Keratinocyte (primary cell): ENCODE data around the gene DEFB114. TPM values are rescaled to one million over a fixed set of nuclear protein-coding genes. Genes with fewer than 3 reads are reported as not detected.

Experiments
- DNase-seq: peaks from one replicate; pipeline ENCODE4 v3.0.0-alpha.2; 2011; ENCODE audit warnings: low read depth, missing footprints, low spot score
- FAIRE-seq: peaks from 2 replicates; lab custom pipeline; 2011; peaks lifted over from hg19 to GRCh38; lab: Jason Lieb, UNC
- H2AFZ ChIP-seq: 2 replicates; pipeline ENCODE4 v1.6.0; 2012; ENCODE audit warnings: low read length, control low read depth, inconsistent platforms; ENCODE audit not compliant: control insufficient read depth
- H3K27ac ChIP-seq: 2 replicates; pipeline ENCODE4 v1.5.1; 2011; ENCODE audit warnings: low read length; ENCODE audit not compliant: control insufficient read depth, insufficient read depth
- H3K27me3 ChIP-seq: 3 replicates; pipeline ENCODE4 v1.6.0; 2011; ENCODE audit warnings: low read length; ENCODE audit not compliant: control insufficient read depth, insufficient read depth; ENCODE audit errors: extremely low read depth
- H3K36me3 ChIP-seq, 2 experiments: 2 replicates in 1 of 2; 3 replicates in 1 of 2; pipeline ENCODE4 v1.5.1; 2011; ENCODE audit warnings: low read length in 2 of 2, mild to moderate bottlenecking in 1 of 2; ENCODE audit not compliant: control insufficient read depth in 2 of 2, insufficient read depth in 2 of 2; ENCODE audit errors: extremely low read depth in 1 of 2
- H3K4me1 ChIP-seq: 3 replicates; pipeline ENCODE4 v1.5.1; 2011; ENCODE audit warnings: low read length; ENCODE audit not compliant: control insufficient read depth, insufficient read depth; ENCODE audit errors: extremely low read depth
- H3K4me2 ChIP-seq: 3 replicates; pipeline ENCODE4 v1.6.0; 2011; ENCODE audit warnings: low read depth, low read length; ENCODE audit not compliant: control insufficient read depth, insufficient read depth; ENCODE audit errors: extremely low read depth
- H3K4me3 ChIP-seq, 3 experiments: fragments of 200-600 bp in 1 of 3; sonication (generic) in 1 of 3; 2 replicates in 2 of 3; 3 replicates in 1 of 3; pipeline ENCODE4 v1.5.1; 2011 to 2016; ENCODE audit warnings: low read length in 3 of 3, mild to moderate bottlenecking in 3 of 3, control low read depth in 2 of 3, inconsistent platforms in 1 of 3, low read depth in 1 of 3, mixed read lengths in 1 of 3, mixed run types in 1 of 3, moderate library complexity in 1 of 3; ENCODE audit not compliant: control insufficient read depth in 2 of 3, insufficient read depth in 2 of 3; ENCODE audit errors: extremely low read depth in 1 of 3
- H3K79me2 ChIP-seq: 2 replicates; pipeline ENCODE4 v1.6.0; 2012; ENCODE audit warnings: low read length; ENCODE audit not compliant: control insufficient read depth, insufficient read depth
- H3K9ac ChIP-seq: 3 replicates; pipeline ENCODE4 v1.6.0; 2011; ENCODE audit warnings: low read length; ENCODE audit not compliant: control insufficient read depth, insufficient read depth; ENCODE audit errors: extremely low read depth
- H3K9me1 ChIP-seq: 3 replicates; pipeline ENCODE4 v1.6.0; 2011; ENCODE audit warnings: low read length; ENCODE audit not compliant: control insufficient read depth, insufficient read depth; ENCODE audit errors: extremely low read depth
- H3K9me3 ChIP-seq: 2 replicates; pipeline ENCODE4 v1.5.1; 2012; ENCODE audit warnings: low read depth, low read length; ENCODE audit not compliant: control insufficient read depth
- H4K20me1 ChIP-seq: 3 replicates; pipeline ENCODE4 v1.6.0; 2011; ENCODE audit warnings: low read length; ENCODE audit not compliant: control insufficient read depth, insufficient read depth; ENCODE audit errors: extremely low read depth
- EZH2 ChIP-seq: IDR thresholded peaks from one replicate; pipeline ENCODE4 v1.6.1; 2012; ENCODE audit warnings: inconsistent platforms, mild to moderate bottlenecking, low read length, moderate library complexity
- dilution Hi-C: fragments of 300-500 bp; cut with MboI; formaldehyde crosslinking; loops from one replicate; pipeline ENCODE4 v1.7.0; 2020; ENCODE audit warnings: low sequenced_read_pairs; ENCODE audit not compliant: extremely low pct_ligation_motif_present
- polyA plus RNA-seq, 5 experiments: library from polyadenylated mRNA; depleted of rRNA in 3 of 5; stranded (reverse) in 3 of 5; stranded (forward) in 1 of 5; unstranded in 1 of 5; fragments of >200 nt; gene quantifications; 1 replicate in 1 of 5; 2 replicates in 3 of 5; 3 replicates in 1 of 5; pipeline versions ENCODE4 v1.2.1 to v1.2.3, GENCODE V29; 2011 to 2012; ENCODE audit warnings: missing spikeins in 2 of 5, low read depth in 1 of 5, low replicate concordance in 1 of 5
- TF ChIP-seq, protein P1 (sequence below), 3 experiments: IDR thresholded peaks in 1 of 3; conservative IDR thresholded peaks in 1 of 3; optimal IDR thresholded peaks in 1 of 3; 2 replicates in 2 of 3; 3 replicates in 1 of 3; pipeline versions ENCODE3 to v1.5.1; 2011; ENCODE audit warnings: low read length in 3 of 3, mild to moderate bottlenecking in 3 of 3, moderate library complexity in 2 of 3, control low read depth in 1 of 3, inconsistent platforms in 1 of 3; ENCODE audit not compliant: insufficient read depth in 2 of 3; ENCODE audit errors: extremely low read depth in 1 of 3

The DEFB114 gene
- polyA plus RNA-seq, 1 donor (not counting 4 experiments of a cell fraction or from before 2014, with no cell fraction given) = not detected

DNA sequence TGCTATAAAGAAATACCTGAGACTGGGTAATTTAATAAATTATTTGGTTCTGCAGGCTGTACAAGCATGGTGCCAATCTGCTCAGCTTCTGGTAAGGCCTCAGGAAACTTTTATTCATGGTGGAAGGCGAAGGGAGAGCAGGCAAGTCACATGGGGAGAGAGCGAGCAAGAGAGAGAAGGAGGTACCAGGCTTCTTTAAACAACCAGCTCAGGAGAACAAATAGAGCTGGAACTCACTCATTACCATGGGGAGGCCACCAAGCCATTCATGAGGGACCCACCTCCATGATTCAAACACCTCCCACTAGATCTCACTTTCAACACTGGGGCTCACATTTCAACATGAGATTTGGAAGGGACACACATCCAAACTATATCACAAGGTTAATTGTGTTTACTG lies 52.7 kb downstream of the DEFB114 start:
- DNase-seq (no peak), FAIRE-seq (no peak)
- dilution Hi-C loops = no loop called here
- Histone ChIP-seq H3K27ac (no peak overlapping the region), H3K4me1 (no peaks in the 10 kb centered on the region), H3K4me2 (no peak overlapping the region), H3K9me3 (no peaks in the 10 kb centered on the region), H3K79me2 (no peaks in the 10 kb centered on the region), H4K20me1 (no peaks in the 10 kb centered on the region), H2AFZ (no peak overlapping the region), H3K36me3 (no peaks in the 10 kb centered on the region), H3K9ac (no peak overlapping the region), H3K4me3 (no peak overlapping the region), H3K9me1 (no peaks in the 10 kb centered on the region), H3K27me3 (no peaks in the 10 kb centered on the region)
- no peak for TF ChIP-seq EZH2
- TF ChIP-seq, protein P1, sequence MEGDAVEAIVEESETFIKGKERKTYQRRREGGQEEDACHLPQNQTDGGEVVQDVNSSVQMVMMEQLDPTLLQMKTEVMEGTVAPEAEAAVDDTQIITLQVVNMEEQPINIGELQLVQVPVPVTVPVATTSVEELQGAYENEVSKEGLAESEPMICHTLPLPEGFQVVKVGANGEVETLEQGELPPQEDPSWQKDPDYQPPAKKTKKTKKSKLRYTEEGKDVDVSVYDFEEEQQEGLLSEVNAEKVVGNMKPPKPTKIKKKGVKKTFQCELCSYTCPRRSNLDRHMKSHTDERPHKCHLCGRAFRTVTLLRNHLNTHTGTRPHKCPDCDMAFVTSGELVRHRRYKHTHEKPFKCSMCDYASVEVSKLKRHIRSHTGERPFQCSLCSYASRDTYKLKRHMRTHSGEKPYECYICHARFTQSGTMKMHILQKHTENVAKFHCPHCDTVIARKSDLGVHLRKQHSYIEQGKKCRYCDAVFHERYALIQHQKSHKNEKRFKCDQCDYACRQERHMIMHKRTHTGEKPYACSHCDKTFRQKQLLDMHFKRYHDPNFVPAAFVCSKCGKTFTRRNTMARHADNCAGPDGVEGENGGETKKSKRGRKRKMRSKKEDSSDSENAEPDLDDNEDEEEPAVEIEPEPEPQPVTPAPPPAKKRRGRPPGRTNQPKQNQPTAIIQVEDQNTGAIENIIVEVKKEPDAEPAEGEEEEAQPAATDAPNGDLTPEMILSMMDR (optimal IDR thresholded peaks at IDR 0.05 in 1 of 3, IDR thresholded peaks at IDR 0.05 in 1 of 3, conservative IDR thresholded peaks at IDR 0.05 in 1 of 3; ENCODE audit: extremely low read depth in 1 of 3, insufficient read depth in 2 of 3, low read length in 3 of 3) = no peak

Other genes starting within 250 kb of the DEFB114 start
- gene CRISP3, start 219.8 kb downstream of the DEFB114 start, polyA plus RNA-seq = 0.02 to 0.04 TPM in 2 of 3 replicates, not detected in the other
- not detected in 3 replicates for gene PGK2, start 176.9 kb downstream of the DEFB114 start, polyA plus RNA-seq
- not detected in 3 replicates for gene CRISP1, start 97.6 kb downstream of the DEFB114 start, polyA plus RNA-seq
- not detected in 3 replicates for gene DEFB113, start 5.5 kb upstream of the DEFB114 start, polyA plus RNA-seq
- not detected in 3 replicates for gene DEFB110, start 57.8 kb upstream of the DEFB114 start, polyA plus RNA-seq
- not detected in 3 replicates for gene DEFB112, start 85.8 kb upstream of the DEFB114 start, polyA plus RNA-seq